HEK293T (cell line): ENCODE results near the gene PTDSS2.

Source experiments
- ARNT ChIP-seq: fragments of 450-650 bp; IDR thresholded peaks from 2 replicates; pipeline ENCODE4 v1.6.1; 2017; ENCODE audit warnings: mild to moderate bottlenecking
- NFRKB ChIP-seq: fragments of 450-650 bp; IDR thresholded peaks from 2 replicates; pipeline ENCODE4 v1.6.1; 2016; ENCODE audit warnings: mild to moderate bottlenecking, moderate library complexity
- SP1 ChIP-seq: fragments of 450-650 bp; IDR thresholded peaks from 2 replicates; pipeline ENCODE4 v1.6.1; 2017

DNA sequence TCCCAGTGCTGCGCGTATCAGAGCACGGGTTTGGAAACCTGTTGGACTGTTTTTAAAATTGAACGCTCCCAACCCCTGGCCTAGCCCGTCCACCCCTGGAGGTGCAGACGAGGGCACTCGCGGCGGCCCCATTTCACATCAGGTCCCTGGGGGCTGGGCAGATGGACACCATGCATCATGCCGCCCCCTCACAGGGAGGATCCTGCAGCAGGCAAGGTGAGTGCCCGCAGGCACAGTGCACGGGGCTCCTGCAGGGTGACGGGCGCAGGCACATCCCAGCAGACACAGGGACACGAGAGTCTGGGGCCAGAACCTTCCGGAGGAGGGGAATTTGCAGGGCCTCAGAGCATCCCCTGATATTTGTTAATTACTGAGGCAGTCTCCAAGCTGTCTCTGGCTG is 15.6 kb upstream of the PTDSS2 start:
- TF ChIP-seq SP1 (no peak), NFRKB (no peak), ARNT (no peak)
